ENCODE measurements around the gene CYTH4. TPM values are rescaled to one million over a fixed set of nuclear protein-coding genes. Genes with fewer than 3 reads are reported as not detected.

The CYTH4 gene
- total and polyA plus RNA-seq, 2 donors (not counting 3 experiments of a cell fraction or from before 2014, with no cell fraction given): 0.06 TPM; not detected in 1

- Histone ChIP-seq H3K27me3 (ENCODE audit: control insufficient read depth in 2 of 2, insufficient read depth in 2 of 2, low read length in 2 of 2) (peaks cover 0 to 11% of the 10 kb centered on the region in 2 experiments), H3K9me3 (replicated peaks; ENCODE audit: control insufficient read depth, insufficient read depth, low read length) (no peaks in the 10 kb centered on the region), H3K4me1 (ENCODE audit: control insufficient read depth, extremely low read depth, insufficient read depth, low read length) (no peaks in the 10 kb centered on the region), H3K36me3 (ENCODE audit: control insufficient read depth in 2 of 2, extremely low read depth in 1 of 2, insufficient read depth in 2 of 2, low read length in 2 of 2) (no peaks in the 10 kb centered on the region), H3K27ac (ENCODE audit: insufficient read depth, low read depth, low read length) (no peak overlapping the region), H3K4me2 (ENCODE audit: insufficient read depth, low read length) (no peak overlapping the region), H3K4me3 (replicated peaks in 1 of 3; ENCODE audit: insufficient read depth in 1 of 3, low read depth in 1 of 3, low read length in 3 of 3) (no peak overlapping the region), H3K79me2 (ENCODE audit: control insufficient read depth, insufficient read depth, low read length) (no peaks in the 10 kb centered on the region), H4K20me1 (replicated peaks; ENCODE audit: control insufficient read depth, extremely low read depth, insufficient read depth, low read length) (no peaks in the 10 kb centered on the region), H3K9ac (replicated peaks; ENCODE audit: extremely low read depth, insufficient read depth, low read length) (no peak overlapping the region), H3K9me1 (replicated peaks; ENCODE audit: control insufficient read depth, extremely low read depth, insufficient read depth, low read length) (no peaks in the 10 kb centered on the region), H2AFZ (ENCODE audit: low read depth, low read length) (no peak overlapping the region)
- FAIRE-seq: no peak
- dilution Hi-C loops (cut with MboI; ENCODE audit: extremely low pct_ligation_motif_present, low sequenced_read_pairs): no loop called here
- no peak for TF ChIP-seq MAX (IDR thresholded peaks at IDR 0.05; ENCODE audit: insufficient read depth, insufficient read length)
- TF ChIP-seq CTCF (IDR thresholded peaks at IDR 0.05; ENCODE audit: extremely low read depth in 1 of 2, insufficient read depth in 1 of 2, low read depth in 1 of 2, low read length in 2 of 2): no peak
- no peak for DNase-seq (ENCODE audit: low read depth, low spot score)
- POLR2A ChIA-PET: no interaction called here
- intact Hi-C loops (cut with micrococcal nuclease): no loop called here
- CTCF ChIA-PET: no interaction called here
- BruUV-seq (replicated peaks): no TSS peak
Observed at GRCh38 chr22:37355174-37355573, 72.9 kb downstream of the CYTH4 start.

- H3K9me1 ChIP-seq (replicated peaks; ENCODE audit: control insufficient read depth, extremely low read depth, insufficient read depth, low read length): no peaks in the 10 kb centered on the region
- no peak overlapping the region for H3K9ac ChIP-seq (replicated peaks; ENCODE audit: extremely low read depth, insufficient read depth, low read length)
- dilution Hi-C loops (cut with MboI; ENCODE audit: extremely low pct_ligation_motif_present, low sequenced_read_pairs): no loop called here
- peaks cover 0 to 11% of the 10 kb centered on the region in 2 experiments for H3K27me3 ChIP-seq (ENCODE audit: control insufficient read depth in 2 of 2, insufficient read depth in 2 of 2, low read length in 2 of 2)
- H3K4me1 ChIP-seq (ENCODE audit: control insufficient read depth, extremely low read depth, insufficient read depth, low read length): no peaks in the 10 kb centered on the region
- ChIA-PET POLR2A (no interaction called here), CTCF (no interaction called here)
- FAIRE-seq (no peak), DNase-seq (ENCODE audit: low read depth, low spot score) (no peak)
- H3K27ac ChIP-seq (ENCODE audit: insufficient read depth, low read depth, low read length): no peak overlapping the region
- no peak for TF ChIP-seq EZH2 (IDR thresholded peaks at IDR 0.05; ENCODE audit: borderline replicate concordance, low read depth, low read length, severe bottlenecking)
- no peak for TF ChIP-seq FOS (IDR thresholded peaks at IDR 0.05; ENCODE audit: borderline replicate concordance, insufficient read depth, low read length)
- no peak for TF ChIP-seq GATA2 (IDR thresholded peaks at IDR 0.05; ENCODE audit: insufficient read depth, insufficient read length, low read depth, low read length)
- TF ChIP-seq MYC (IDR thresholded peaks at IDR 0.05; ENCODE audit: low read depth, low read length): no peak
- no peak for TF ChIP-seq CTCF (IDR thresholded peaks at IDR 0.05; ENCODE audit: extremely low read depth in 1 of 2, insufficient read depth in 1 of 2, low read depth in 1 of 2, low read length in 2 of 2)
- TF ChIP-seq MAX (IDR thresholded peaks at IDR 0.05; ENCODE audit: insufficient read depth, insufficient read length): no peak
- no peak for TF ChIP-seq JUN (IDR thresholded peaks at IDR 0.05; ENCODE audit: borderline replicate concordance, insufficient read depth, insufficient read length, low read depth)
- TF ChIP-seq POLR2AphosphoS5 (IDR thresholded peaks at IDR 0.05; ENCODE audit: insufficient read depth, low read depth, low read length): no peak
- no peak for TF ChIP-seq POLR2A (IDR thresholded peaks at IDR 0.05; ENCODE audit: low read depth, low read length)
- H3K4me3 ChIP-seq (replicated peaks in 1 of 3; ENCODE audit: insufficient read depth in 1 of 3, low read depth in 1 of 3, low read length in 3 of 3): no peak overlapping the region
- intact Hi-C loops (cut with micrococcal nuclease): no loop called here
- no peak overlapping the region for H2AFZ ChIP-seq (ENCODE audit: low read depth, low read length)
- no peak overlapping the region for H3K4me2 ChIP-seq (ENCODE audit: insufficient read depth, low read length)
- no peaks in the 10 kb centered on the region for H3K9me3 ChIP-seq (replicated peaks; ENCODE audit: control insufficient read depth, insufficient read depth, low read length)
- no peaks in the 10 kb centered on the region for H3K79me2 ChIP-seq (ENCODE audit: control insufficient read depth, insufficient read depth, low read length)
- H3K36me3 ChIP-seq (ENCODE audit: control insufficient read depth in 2 of 2, extremely low read depth in 1 of 2, insufficient read depth in 2 of 2, low read length in 2 of 2): no peaks in the 10 kb centered on the region
- BruUV-seq (replicated peaks): no TSS peak
- no peaks in the 10 kb centered on the region for H4K20me1 ChIP-seq (replicated peaks; ENCODE audit: control insufficient read depth, extremely low read depth, insufficient read depth, low read length)
Observed at GRCh38 chr22:37356922-37357321, 74.6 kb downstream of the CYTH4 start.

All from endothelial cell of umbilical vein (primary cell).